ENCODE data around the gene KRTAP10-8. TPM values are rescaled to one million over a fixed set of nuclear protein-coding genes. Genes with fewer than 3 reads are reported as not detected.

KRTAP10-8 gene
- total RNA-seq (2014; rRNA removed; shearing (Covaris generic)) (not detected in 2 replicates), polyA plus RNA-seq (2016; fragmentation: Nextera tagmentation; extraction: Ambion mirVana) (not detected in 2 replicates)
- long read RNA-seq: 0 reads

GRCh38 chr21:44612029-44612486 is at the start of gene KRTAP10-8:
KRTAP10-8 (plus strand) TSS chr21:44612079; CDS start chr21:44612101, 22 bp downstream.
- no peak within 1 kb of the TSS for H2AFZ ChIP-seq
- TF ChIP-seq CREB1 (CRISPR knock-in tag; IDR thresholded peaks at IDR 0.05; ENCODE audit: low read depth) (no peak), POLR2AphosphoS5 (IDR thresholded peaks at IDR 0.05; ENCODE audit: low read depth) (no peak), STAT1 (IDR thresholded peaks at IDR 0.05; ENCODE audit: unreplicated experiment) (no peak), EZH2 (IDR thresholded peaks at IDR 0.05; ENCODE audit: low read depth, unreplicated experiment) (no peak), ETS1 (IDR thresholded peaks at IDR 0.05) (no peak), NANOG (IDR thresholded peaks at IDR 0.05; ENCODE audit: borderline replicate concordance) (no peak), JUNB (IDR thresholded peaks at IDR 0.05; ENCODE audit: unreplicated experiment) (no peak)
- DNase-seq (ENCODE audit: low spot score): no peak
- no peak within 1 kb of the TSS for H3K4me2 ChIP-seq
- no peak for ATAC-seq
- H4K20me1 ChIP-seq (replicated peaks; ENCODE audit: insufficient read depth): no peaks in the 10 kb centered on the region
- H3K4me3 Mint-ChIP-seq: no peak within 1 kb of the TSS
- no peaks in the 10 kb centered on the region for H3K4me1 ChIP-seq (ENCODE audit: insufficient read depth)
- H3K79me2 ChIP-seq (replicated peaks; ENCODE audit: insufficient read depth): no peaks in the 10 kb centered on the region
- H3K27me3 Mint-ChIP-seq (ENCODE audit: insufficient read depth, low read depth, poor library complexity): peaks cover 8% of the 10 kb centered on the region
- H3F3A ChIP-seq (replicated peaks; ENCODE audit: low read depth): no peaks in the 10 kb centered on the region
- H3K9me2 ChIP-seq (ENCODE audit: insufficient read depth): no peaks in the 10 kb centered on the region
- no peaks in the 10 kb centered on the region for H3K27me3 ChIP-seq (ENCODE audit: insufficient read depth)
- no peak within 1 kb of the TSS for H3K27ac Mint-ChIP-seq
- no peak within 1 kb of the TSS for H3K4me3 ChIP-seq
- peaks cover 43% of the 10 kb centered on the region for H3K9me3 Mint-ChIP-seq
- peaks cover 19% of the 10 kb centered on the region for H3K36me3 Mint-ChIP-seq (ENCODE audit: low read depth)
- H3K27ac ChIP-seq (ENCODE audit: low read depth): no peak within 1 kb of the TSS
- peaks cover 11% of the 10 kb centered on the region for H3K4me1 Mint-ChIP-seq
- H3K36me3 ChIP-seq (ENCODE audit: insufficient read depth): 0 out of 2 replicates have a peak, but pooled peaks cover 4% of the 10 kb centered on the region

GRCh38 chr21:44564099-44564498 is 47.8 kb upstream of the KRTAP10-8 start:
- Mint-ChIP-seq H3K36me3 (ENCODE audit: low read depth) (no peaks in the 10 kb centered on the region), H3K4me3 (no peak overlapping the region), H3K27ac (no peak overlapping the region), H3K4me1 (no peaks in the 10 kb centered on the region), H3K9me3 (no peaks in the 10 kb centered on the region), H3K27me3 (ENCODE audit: insufficient read depth, low read depth, poor library complexity) (peaks cover 5% of the 10 kb centered on the region)
- Histone ChIP-seq H3K79me2 (replicated peaks; ENCODE audit: insufficient read depth) (no peaks in the 10 kb centered on the region), H3K9me2 (ENCODE audit: insufficient read depth) (no peaks in the 10 kb centered on the region), H3K4me1 (ENCODE audit: insufficient read depth) (no peaks in the 10 kb centered on the region), H3K27me3 (ENCODE audit: insufficient read depth) (no peaks in the 10 kb centered on the region), H4K20me1 (replicated peaks; ENCODE audit: insufficient read depth) (no peaks in the 10 kb centered on the region), H2AFZ (no peak overlapping the region), H3K4me3 (no peak overlapping the region), H3K27ac (ENCODE audit: low read depth) (no peak overlapping the region), H3K36me3 (ENCODE audit: insufficient read depth) (no peaks in the 10 kb centered on the region), H3K4me2 (no peak overlapping the region), H3F3A (replicated peaks; ENCODE audit: low read depth) (no peaks in the 10 kb centered on the region)
- DNase-seq (ENCODE audit: low spot score) (no peak), ATAC-seq (no peak)
- TF ChIP-seq ETS1 (IDR thresholded peaks at IDR 0.05) (no peak), STAT1 (IDR thresholded peaks at IDR 0.05; ENCODE audit: unreplicated experiment) (no peak), EZH2 (IDR thresholded peaks at IDR 0.05; ENCODE audit: low read depth, unreplicated experiment) (no peak), ZNF114 (CRISPR knock-in tag; IDR thresholded peaks at IDR 0.05) (no peak), CTCF (conservative IDR thresholded peaks at IDR 0.05; ENCODE audit: low read depth in 2 of 2) (no peak), JUNB (IDR thresholded peaks at IDR 0.05; ENCODE audit: unreplicated experiment) (no peak)
